ENCODE measurements around the gene C3orf22. TPM values are rescaled to one million over a fixed set of nuclear protein-coding genes. Genes with fewer than 3 reads are reported as not detected.

C3orf22 gene
- total RNA-seq, 1 experiment from 2014 or later, result not detected

- no peaks in the 10 kb centered on the region for H3K36me3 ChIP-seq (ENCODE audit: low read depth)
- no peaks in the 10 kb centered on the region for H3K9me2 ChIP-seq (ENCODE audit: insufficient read depth)
- no peak for DNase-seq
- intact Hi-C loops (cut with micrococcal nuclease; ENCODE audit: unreplicated experiment), result no loop called here
- no peaks in the 10 kb centered on the region for H3F3A ChIP-seq (ENCODE audit: insufficient read depth, low read depth)
- H3K79me2 ChIP-seq (ENCODE audit: low read depth), result no peaks in the 10 kb centered on the region
- BruUV-seq (replicated peaks), result no TSS peak
- CTCF ChIA-PET, result no interaction called here
- POLR2A ChIA-PET (ENCODE audit: unreplicated experiment), result interaction anchor here (0.6 kb wide), 1 partner anchor 222 kb away, joined by 10 read pairs; no protein-coding TSS in a partner anchor
- TF ChIP-seq CTCF (conservative IDR thresholded peaks at IDR 0.05) (no peak), EZH2 (IDR thresholded peaks at IDR 0.05; ENCODE audit: low read depth) (no peak)
- H3K27ac ChIP-seq, result no peak overlapping the region
- H3K4me3 ChIP-seq, result no peak overlapping the region
- no peaks in the 10 kb centered on the region for H3K9me3 ChIP-seq (ENCODE audit: insufficient read depth, low read depth)
- H2AFZ ChIP-seq, result no peak overlapping the region
- peaks cover 28% of the 10 kb centered on the region; the same call in 1 of the 2 replicates for H3K27me3 ChIP-seq (ENCODE audit: insufficient read depth, low read depth)
- no peaks in the 10 kb centered on the region for H3K4me1 ChIP-seq (replicated peaks; ENCODE audit: insufficient read depth)
- no peak overlapping the region for H3K4me2 ChIP-seq
- H4K20me1 ChIP-seq (ENCODE audit: insufficient read depth), result no peaks in the 10 kb centered on the region
Measured at GRCh38 chr3:126526668-126527005, 32.1 kb downstream of the C3orf22 start.

GRCh38 chr3:126525853-126526667 lies 32.7 kb downstream of the C3orf22 start:
- BruUV-seq (replicated peaks), result no TSS peak
- Histone ChIP-seq H3K9me3 (ENCODE audit: insufficient read depth, low read depth) (no peaks in the 10 kb centered on the region), H3K27ac (no peak overlapping the region), H3K79me2 (ENCODE audit: low read depth) (no peaks in the 10 kb centered on the region), H3K4me1 (replicated peaks; ENCODE audit: insufficient read depth) (no peaks in the 10 kb centered on the region), H2AFZ (no peak overlapping the region), H3K4me2 (no peak overlapping the region), H4K20me1 (ENCODE audit: insufficient read depth) (no peaks in the 10 kb centered on the region), H3K27me3 (ENCODE audit: insufficient read depth, low read depth) (peaks cover 23% of the 10 kb centered on the region; the same call in 1 of the 2 replicates), H3K9me2 (ENCODE audit: insufficient read depth) (no peaks in the 10 kb centered on the region), H3K4me3 (no peak overlapping the region), H3K36me3 (ENCODE audit: low read depth) (no peaks in the 10 kb centered on the region), H3F3A (ENCODE audit: insufficient read depth, low read depth) (no peaks in the 10 kb centered on the region)
- POLR2A ChIA-PET (ENCODE audit: unreplicated experiment), result interaction anchor here (0.6 kb wide), 1 partner anchor 223 kb away, joined by 10 read pairs; no protein-coding TSS in a partner anchor
- CTCF ChIA-PET, result interaction anchor here (0.5 kb wide), 1 partner anchor 999 kb away, joined by 3 read pairs; no protein-coding TSS in a partner anchor
- TF ChIP-seq CTCF (conservative IDR thresholded peaks at IDR 0.05) (no peak), EZH2 (IDR thresholded peaks at IDR 0.05; ENCODE audit: low read depth) (no peak)
- intact Hi-C loops (cut with micrococcal nuclease; ENCODE audit: unreplicated experiment), result no loop called here
- no peak for DNase-seq

GRCh38 chr3:126525091-126525852 lies 33.5 kb downstream of the C3orf22 start:
- CTCF ChIA-PET, result no interaction called here
- no peak overlapping the region for H3K4me3 ChIP-seq
- no peak for TF ChIP-seq CTCF (conservative IDR thresholded peaks at IDR 0.05)
- TF ChIP-seq EZH2 (IDR thresholded peaks at IDR 0.05; ENCODE audit: low read depth), result no peak
- POLR2A ChIA-PET (ENCODE audit: unreplicated experiment), result no interaction called here
- H4K20me1 ChIP-seq (ENCODE audit: insufficient read depth), result no peaks in the 10 kb centered on the region; the same call in 1 of the 2 replicates
- H3K4me2 ChIP-seq, result no peak overlapping the region
- H3K9me2 ChIP-seq (ENCODE audit: insufficient read depth), result no peaks in the 10 kb centered on the region
- H3K27ac ChIP-seq, result no peak overlapping the region
- H3K36me3 ChIP-seq (ENCODE audit: low read depth), result no peaks in the 10 kb centered on the region
- peaks cover 23% of the 10 kb centered on the region; the same call in 1 of the 2 replicates for H3K27me3 ChIP-seq (ENCODE audit: insufficient read depth, low read depth)
- H2AFZ ChIP-seq, result no peak overlapping the region
- H3F3A ChIP-seq (ENCODE audit: insufficient read depth, low read depth), result no peaks in the 10 kb centered on the region
- no TSS peak for BruUV-seq (replicated peaks)
- no peaks in the 10 kb centered on the region for H3K4me1 ChIP-seq (replicated peaks; ENCODE audit: insufficient read depth)
- H3K79me2 ChIP-seq (ENCODE audit: low read depth), result no peaks in the 10 kb centered on the region
- no peaks in the 10 kb centered on the region for H3K9me3 ChIP-seq (ENCODE audit: insufficient read depth, low read depth)
- no peak for DNase-seq
- intact Hi-C loops (cut with micrococcal nuclease; ENCODE audit: unreplicated experiment), result no loop called here
